Cardiac fibroblast (primary cell): ENCODE results near the gene YAF2.

ENCODE experiments used
- DNase-seq, 2 donors: peaks; one replicate each; pipeline versions ENCODE4 v3.0.0 to v3.0.0-alpha.2; 2010; ENCODE audit warnings: low read depth in 2 of 2
- H3K4me3 ChIP-seq, 2 donors: replicated peaks in 1 of 2; 1 replicate in 1 of 2; 2 replicates in 1 of 2; pipeline ENCODE4 v1.5.1; 2011; ENCODE audit warnings: low read depth in 2 of 2, low read length in 2 of 2, mild to moderate bottlenecking in 2 of 2, moderate library complexity in 1 of 2
- TF ChIP-seq, protein P1 (sequence below): IDR thresholded peaks from one replicate; pipeline ENCODE4 v1.5.1; 2011; ENCODE audit warnings: low read depth, mild to moderate bottlenecking, low read length, inconsistent platforms

The YAF2 gene

GRCh38 chr12:42282294-42282693 is 44.2 kb upstream of the YAF2 start:
- no peak overlapping the region for H3K4me3 ChIP-seq
- no peak for DNase-seq
- TF ChIP-seq, protein P1, sequence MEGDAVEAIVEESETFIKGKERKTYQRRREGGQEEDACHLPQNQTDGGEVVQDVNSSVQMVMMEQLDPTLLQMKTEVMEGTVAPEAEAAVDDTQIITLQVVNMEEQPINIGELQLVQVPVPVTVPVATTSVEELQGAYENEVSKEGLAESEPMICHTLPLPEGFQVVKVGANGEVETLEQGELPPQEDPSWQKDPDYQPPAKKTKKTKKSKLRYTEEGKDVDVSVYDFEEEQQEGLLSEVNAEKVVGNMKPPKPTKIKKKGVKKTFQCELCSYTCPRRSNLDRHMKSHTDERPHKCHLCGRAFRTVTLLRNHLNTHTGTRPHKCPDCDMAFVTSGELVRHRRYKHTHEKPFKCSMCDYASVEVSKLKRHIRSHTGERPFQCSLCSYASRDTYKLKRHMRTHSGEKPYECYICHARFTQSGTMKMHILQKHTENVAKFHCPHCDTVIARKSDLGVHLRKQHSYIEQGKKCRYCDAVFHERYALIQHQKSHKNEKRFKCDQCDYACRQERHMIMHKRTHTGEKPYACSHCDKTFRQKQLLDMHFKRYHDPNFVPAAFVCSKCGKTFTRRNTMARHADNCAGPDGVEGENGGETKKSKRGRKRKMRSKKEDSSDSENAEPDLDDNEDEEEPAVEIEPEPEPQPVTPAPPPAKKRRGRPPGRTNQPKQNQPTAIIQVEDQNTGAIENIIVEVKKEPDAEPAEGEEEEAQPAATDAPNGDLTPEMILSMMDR, result no peak

- DNase-seq, result no peak
Observed at GRCh38 chr12:42281844-42282243, 43.8 kb upstream of the YAF2 start.

DNA sequence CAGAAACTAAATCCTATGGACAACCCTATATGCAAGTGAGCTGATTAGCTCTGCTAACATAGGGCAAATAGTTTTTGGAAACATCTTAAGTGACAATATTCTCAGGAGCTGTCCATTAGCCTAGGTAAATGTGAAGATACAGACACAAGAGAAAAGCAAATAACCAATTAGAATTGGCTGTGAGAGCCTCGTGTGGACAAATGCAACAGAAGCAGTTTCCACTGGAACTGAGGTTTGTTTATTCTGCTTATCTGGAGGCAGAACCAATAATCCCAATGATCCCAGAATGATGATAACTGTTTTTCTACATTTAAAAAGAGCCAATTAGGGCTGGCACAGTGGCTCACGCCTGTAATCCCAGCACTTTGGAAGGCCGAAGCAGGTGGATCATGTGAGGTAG is 43.2 kb upstream of the YAF2 start:
- H3K4me3 ChIP-seq, result no peak overlapping the region
- TF ChIP-seq, protein P1, result no peak
- DNase-seq, result no peak

More at GRCh38 chr12:42281844-42282243, 43.8 kb upstream of the YAF2 start:
- no peak overlapping the region for H3K4me3 ChIP-seq
- TF ChIP-seq, protein P1, result no peak

DNA sequence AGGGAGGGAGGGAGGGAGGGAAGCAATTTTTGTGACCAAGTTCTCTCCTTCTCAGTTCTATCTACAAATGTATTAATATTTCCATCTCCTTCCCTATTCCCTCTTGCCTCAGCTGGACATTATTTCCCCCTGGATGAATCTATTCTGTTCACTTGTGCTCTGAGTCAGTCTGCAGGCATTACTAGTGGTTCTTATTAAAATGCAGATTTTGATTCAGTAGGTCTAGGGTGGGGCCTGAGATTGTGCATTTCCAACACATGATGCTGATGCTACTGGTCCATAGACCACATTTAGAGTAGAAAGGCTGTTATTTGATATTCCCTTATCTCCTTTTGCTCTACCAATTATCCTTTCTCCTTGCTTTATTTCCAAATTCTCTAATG is 40.1 kb upstream of the YAF2 start:
- TF ChIP-seq, protein P1, result no peak
- no peak for DNase-seq

DNA sequence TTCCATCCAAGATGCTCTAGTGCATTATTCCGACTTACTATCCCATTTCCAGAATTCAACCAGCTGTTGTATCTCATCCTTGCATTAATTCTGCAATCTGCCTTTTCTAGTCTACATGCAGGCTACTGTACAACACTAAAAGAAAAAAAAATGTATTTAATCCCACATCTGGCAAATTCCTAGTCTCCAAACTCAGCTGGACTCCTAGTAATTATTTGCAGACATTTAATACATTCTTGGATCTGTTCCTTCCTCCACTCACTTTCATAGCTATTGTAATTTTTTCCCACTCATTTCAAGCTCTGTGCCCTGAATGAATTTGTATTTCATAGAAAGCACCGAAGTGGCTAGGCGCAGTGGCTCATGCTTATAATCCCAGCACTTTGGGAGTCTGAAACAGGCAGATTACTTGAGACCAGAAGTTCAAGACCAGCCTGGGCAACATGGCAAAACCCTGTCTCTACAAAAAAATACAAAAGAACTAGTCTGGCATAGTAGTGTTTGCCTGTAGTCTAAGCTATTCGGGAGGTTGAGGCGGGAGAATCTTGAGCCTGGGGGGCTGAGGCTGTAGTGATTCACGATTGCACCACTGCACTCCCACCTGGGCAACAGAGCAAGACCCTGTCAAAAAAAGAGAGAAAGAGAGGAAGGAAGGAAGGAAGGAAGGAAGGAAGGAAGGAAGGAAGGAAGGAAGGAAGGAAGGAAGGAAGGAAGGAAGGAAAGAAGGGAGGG is 39.5 kb upstream of the YAF2 start:
- TF ChIP-seq, protein P1, result no peak
- no peak for DNase-seq
- H3K4me3 ChIP-seq, result no peak overlapping the region

More for the DNA sequence above, 40.1 kb upstream of the YAF2 start:
- H3K4me3 ChIP-seq, result no peak overlapping the region

- no peak overlapping the region for H3K4me3 ChIP-seq
- TF ChIP-seq, protein P1, result no peak
- no peak for DNase-seq
Observed at GRCh38 chr12:42275499-42275898, 37.5 kb upstream of the YAF2 start.

DNA sequence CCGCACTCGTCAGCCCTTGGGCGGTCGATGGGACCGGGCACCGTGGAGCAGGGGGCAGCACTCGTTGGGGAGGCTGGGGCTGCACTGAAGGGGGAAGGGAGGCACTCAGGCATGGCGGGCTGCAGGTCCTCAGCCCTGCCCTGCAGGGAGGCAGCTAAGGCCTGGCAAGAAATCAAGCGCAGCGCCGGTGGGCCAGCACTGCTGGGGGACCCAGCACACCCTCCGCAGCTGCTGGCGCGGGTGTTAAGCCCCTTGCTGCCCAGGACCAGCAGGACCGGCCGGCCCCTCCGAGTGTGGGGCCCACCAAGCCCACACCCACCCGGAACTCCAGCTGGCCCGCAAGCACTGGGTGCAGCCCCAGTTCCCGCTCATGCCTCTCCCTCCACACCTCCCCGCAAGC is 35.7 kb upstream of the YAF2 start:
- TF ChIP-seq, protein P1, result no peak
- H3K4me3 ChIP-seq, result no peak overlapping the region
- no peak for DNase-seq
